T-helper 1 cell treated with Interleukin-12 subunit alpha and Interleukin-12 subunit beta and Interleukin-4 antibody, amounts not matched to agents 30 μg/mL and 1 μg/mL, for 36 hours (primary cell): ENCODE data around the gene CSNK1A1.

Experiments used
- H3K27ac Mint-ChIP-seq: one replicate; pipeline ENCODE4 v1.8.0; 2021; ENCODE audit warnings: mild to moderate bottlenecking, mixed read lengths
- H3K27me3 Mint-ChIP-seq: one replicate; pipeline ENCODE4 v1.8.0; 2021; ENCODE audit warnings: low read depth, mixed read lengths
- H3K36me3 Mint-ChIP-seq: one replicate; pipeline ENCODE4 v1.8.0; 2021; ENCODE audit warnings: low read depth, mixed read lengths
- H3K4me1 Mint-ChIP-seq: one replicate; pipeline ENCODE4 v1.8.0; 2021; ENCODE audit warnings: low read depth, mixed read lengths
- H3K4me3 Mint-ChIP-seq: one replicate; pipeline ENCODE4 v1.8.0; 2021; ENCODE audit warnings: mild to moderate bottlenecking, moderate library complexity, mixed read lengths
- H3K9me3 Mint-ChIP-seq: one replicate; pipeline ENCODE4 v1.8.0; 2021; ENCODE audit warnings: mixed read lengths

Gene CSNK1A1

DNA sequence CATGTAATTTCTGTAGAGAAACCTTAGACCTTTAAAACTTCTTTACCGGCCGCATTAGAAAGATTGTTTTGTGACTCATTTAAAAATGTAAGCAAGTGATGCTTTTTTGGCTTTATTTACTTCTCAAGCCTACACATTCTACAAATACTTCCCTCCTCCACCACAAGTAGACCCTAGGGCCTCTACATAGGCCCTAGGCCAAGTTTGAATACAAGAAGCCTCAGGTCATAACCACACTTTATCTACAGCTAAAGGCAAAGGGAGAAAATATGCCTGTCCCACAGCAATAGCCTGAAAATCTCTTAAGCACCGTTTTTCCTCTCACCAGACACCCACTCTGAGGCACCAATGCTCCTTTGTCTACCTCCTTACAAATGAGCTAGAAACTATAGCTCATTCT, 53.9 kb downstream of the CSNK1A1 start:
- Mint-ChIP-seq H3K27ac (no peak overlapping the region), H3K9me3 (no peaks in the 10 kb centered on the region), H3K36me3 (peaks cover 44% of the 10 kb centered on the region), H3K27me3 (no peaks in the 10 kb centered on the region), H3K4me3 (no peak overlapping the region), H3K4me1 (peaks cover 4% of the 10 kb centered on the region)

DNA sequence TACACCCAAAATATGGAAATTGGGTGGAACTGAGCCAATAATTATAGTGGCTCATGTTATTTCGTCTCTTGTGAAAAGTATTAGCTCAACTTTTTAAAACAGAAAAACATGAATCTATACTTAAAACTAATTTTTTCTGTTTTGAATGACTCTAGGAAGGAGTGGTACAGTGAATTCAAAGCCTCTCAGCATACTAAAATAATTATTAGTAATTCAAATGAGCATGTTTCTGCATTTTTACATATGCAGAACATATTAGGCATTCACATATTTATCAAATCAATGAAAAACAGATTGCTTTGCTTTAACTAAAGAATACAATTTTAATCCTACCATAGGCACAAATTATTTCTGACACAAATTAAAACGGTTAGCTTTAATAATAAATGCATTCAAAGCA, 54.3 kb downstream of the CSNK1A1 start:
- Mint-ChIP-seq H3K27ac (no peak overlapping the region), H3K4me1 (peaks cover 4% of the 10 kb centered on the region), H3K27me3 (no peaks in the 10 kb centered on the region), H3K4me3 (no peak overlapping the region), H3K36me3 (peaks cover 44% of the 10 kb centered on the region), H3K9me3 (no peaks in the 10 kb centered on the region)

- Mint-ChIP-seq H3K9me3 (no peaks in the 10 kb centered on the region), H3K27me3 (no peaks in the 10 kb centered on the region), H3K27ac (no peak overlapping the region), H3K4me1 (peaks cover 4% of the 10 kb centered on the region), H3K36me3 (peaks cover 41% of the 10 kb centered on the region), H3K4me3 (no peak overlapping the region)
Measured at GRCh38 chr5:149496166-149496565, 55.1 kb downstream of the CSNK1A1 start.

DNA sequence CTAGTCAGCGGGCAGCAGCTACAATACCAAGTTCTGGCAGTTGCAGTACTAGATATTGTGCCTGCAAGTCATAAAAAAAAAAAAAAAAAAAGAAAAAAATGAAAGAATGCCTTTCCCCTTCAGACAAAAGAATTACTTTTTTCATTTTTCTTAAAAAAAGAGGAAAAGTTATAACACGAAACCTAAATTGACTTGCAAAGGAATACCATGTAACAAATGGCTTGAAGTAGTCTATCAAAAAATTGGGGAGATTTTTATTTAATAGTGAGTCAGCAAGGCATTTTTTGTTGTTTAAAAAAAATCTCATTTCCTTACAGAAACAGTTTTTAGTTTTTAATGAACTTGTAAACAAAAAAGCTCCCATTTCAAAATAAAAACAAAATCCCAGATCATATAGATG, 55.6 kb downstream of the CSNK1A1 start:
- Mint-ChIP-seq H3K4me3 (no peak overlapping the region), H3K4me1 (peaks cover 4% of the 10 kb centered on the region), H3K27ac (no peak overlapping the region), H3K36me3 (peaks cover 36% of the 10 kb centered on the region), H3K9me3 (no peaks in the 10 kb centered on the region), H3K27me3 (no peaks in the 10 kb centered on the region)

DNA sequence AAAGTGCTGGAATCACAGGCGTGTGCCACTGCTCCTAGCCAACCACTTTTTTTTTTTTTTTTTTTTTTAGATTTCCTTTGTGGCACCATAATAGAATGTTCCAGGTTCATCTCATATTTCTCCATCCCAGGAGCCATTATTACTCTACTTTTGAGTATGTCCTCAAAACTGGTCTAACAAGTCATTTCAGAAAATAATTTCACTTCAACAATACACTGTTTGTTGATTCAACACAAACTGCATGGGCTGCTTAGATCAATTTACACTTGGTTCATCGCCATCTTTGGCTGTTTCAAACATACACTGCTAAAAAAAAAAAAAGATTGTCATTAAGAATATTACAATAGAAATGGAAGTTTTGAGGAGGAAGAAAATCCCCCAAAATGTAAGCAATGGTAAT, 57.9 kb downstream of the CSNK1A1 start:
- H3K4me1 Mint-ChIP-seq, result peaks cover 4% of the 10 kb centered on the region
- H3K9me3 Mint-ChIP-seq, result no peaks in the 10 kb centered on the region
- H3K27ac Mint-ChIP-seq, result no peak overlapping the region
- peaks cover 30% of the 10 kb centered on the region for H3K36me3 Mint-ChIP-seq
- H3K27me3 Mint-ChIP-seq, result no peaks in the 10 kb centered on the region
- H3K4me3 Mint-ChIP-seq, result no peak overlapping the region

DNA sequence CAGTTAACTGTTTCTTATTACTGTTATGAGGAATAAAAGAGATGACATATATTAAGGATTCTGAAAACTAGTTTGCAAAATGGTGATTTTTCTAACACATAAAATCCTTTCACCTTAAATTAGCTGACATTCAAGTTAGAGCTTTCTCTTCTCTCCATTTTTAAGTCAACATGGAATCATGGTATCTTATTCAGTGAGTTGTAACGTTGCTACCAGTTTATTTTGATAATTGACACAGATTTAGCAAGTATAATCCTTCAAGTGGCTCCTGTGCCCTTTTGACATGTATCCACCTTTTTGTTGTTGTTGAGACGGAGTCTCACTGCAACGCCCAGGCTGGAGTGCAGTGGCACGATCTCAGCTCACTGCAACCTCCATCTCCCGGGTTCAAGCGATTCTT, 58.5 kb downstream of the CSNK1A1 start:
- Mint-ChIP-seq H3K9me3 (no peaks in the 10 kb centered on the region), H3K27ac (no peak overlapping the region), H3K4me3 (no peak overlapping the region), H3K36me3 (peaks cover 30% of the 10 kb centered on the region), H3K27me3 (no peaks in the 10 kb centered on the region), H3K4me1 (peaks cover 4% of the 10 kb centered on the region)

DNA sequence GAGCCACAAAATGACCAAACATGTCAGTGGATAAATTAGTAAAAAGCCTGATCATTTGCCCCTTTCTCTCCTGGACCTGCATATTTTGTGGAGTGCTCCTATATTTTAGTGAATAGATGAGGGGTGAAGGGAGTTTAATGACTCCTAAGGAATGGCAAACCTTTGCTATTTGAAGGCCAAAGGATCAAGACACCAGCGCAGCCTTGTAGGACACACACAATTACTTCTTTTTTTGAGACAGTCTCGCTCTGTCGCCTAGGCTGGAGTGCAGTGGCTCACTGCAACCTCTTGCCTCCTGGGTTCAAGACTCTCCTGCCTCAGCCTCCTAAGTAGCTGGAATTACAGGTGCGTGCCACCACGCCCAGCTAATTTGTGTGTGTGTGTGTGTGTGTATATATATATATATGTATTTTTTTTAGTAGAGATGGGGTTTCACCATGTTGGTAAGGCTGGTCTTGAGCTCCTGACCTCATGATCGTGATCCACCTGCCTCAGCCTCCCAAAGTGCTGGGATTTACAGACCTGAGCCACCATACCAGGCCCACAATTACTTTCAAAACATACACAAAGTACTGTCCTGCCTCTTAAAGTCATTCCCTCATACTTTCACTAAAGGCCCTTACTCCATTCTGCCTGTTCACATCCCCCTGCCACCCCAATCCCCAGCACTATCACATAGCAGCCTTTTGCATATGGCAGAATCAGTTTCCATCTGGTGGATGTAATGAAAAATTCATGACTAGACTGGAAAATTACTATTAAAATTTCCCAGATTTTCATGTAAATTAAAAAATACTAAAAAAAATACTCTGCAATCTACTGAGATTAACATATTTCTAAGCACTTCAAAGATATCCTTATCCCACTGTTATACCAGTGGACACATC, 60.4 kb downstream of the CSNK1A1 start:
- H3K36me3 Mint-ChIP-seq, result peaks cover 19% of the 10 kb centered on the region
- no peaks in the 10 kb centered on the region for H3K27me3 Mint-ChIP-seq
- no peak overlapping the region for H3K4me3 Mint-ChIP-seq
- H3K27ac Mint-ChIP-seq, result no peak overlapping the region
- H3K9me3 Mint-ChIP-seq, result no peaks in the 10 kb centered on the region
- H3K4me1 Mint-ChIP-seq, result no peaks in the 10 kb centered on the region

DNA sequence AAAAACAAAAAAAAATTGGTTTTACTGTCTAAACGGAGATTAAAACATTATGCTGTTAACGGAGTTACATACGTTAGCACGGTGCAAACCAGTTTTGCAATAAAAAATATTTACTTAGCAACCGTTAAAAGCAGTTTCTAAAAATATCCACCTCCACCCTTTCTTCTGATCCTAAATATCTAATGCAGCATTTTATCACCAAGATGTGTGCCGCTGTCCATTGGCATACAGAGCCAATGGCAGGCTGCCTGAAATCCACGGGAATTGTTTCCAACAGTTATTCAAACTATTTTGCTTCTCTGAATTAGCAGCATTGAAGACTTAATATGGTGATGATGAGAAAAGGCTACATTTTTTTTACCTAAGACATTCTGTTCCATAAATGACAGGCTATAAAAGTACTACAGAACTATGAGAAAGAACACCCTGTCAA, 61.6 kb downstream of the CSNK1A1 start:
- no peaks in the 10 kb centered on the region for H3K4me1 Mint-ChIP-seq
- no peaks in the 10 kb centered on the region for H3K9me3 Mint-ChIP-seq
- no peak overlapping the region for H3K4me3 Mint-ChIP-seq
- H3K27ac Mint-ChIP-seq, result no peak overlapping the region
- H3K27me3 Mint-ChIP-seq, result no peaks in the 10 kb centered on the region
- peaks cover 13% of the 10 kb centered on the region for H3K36me3 Mint-ChIP-seq

DNA sequence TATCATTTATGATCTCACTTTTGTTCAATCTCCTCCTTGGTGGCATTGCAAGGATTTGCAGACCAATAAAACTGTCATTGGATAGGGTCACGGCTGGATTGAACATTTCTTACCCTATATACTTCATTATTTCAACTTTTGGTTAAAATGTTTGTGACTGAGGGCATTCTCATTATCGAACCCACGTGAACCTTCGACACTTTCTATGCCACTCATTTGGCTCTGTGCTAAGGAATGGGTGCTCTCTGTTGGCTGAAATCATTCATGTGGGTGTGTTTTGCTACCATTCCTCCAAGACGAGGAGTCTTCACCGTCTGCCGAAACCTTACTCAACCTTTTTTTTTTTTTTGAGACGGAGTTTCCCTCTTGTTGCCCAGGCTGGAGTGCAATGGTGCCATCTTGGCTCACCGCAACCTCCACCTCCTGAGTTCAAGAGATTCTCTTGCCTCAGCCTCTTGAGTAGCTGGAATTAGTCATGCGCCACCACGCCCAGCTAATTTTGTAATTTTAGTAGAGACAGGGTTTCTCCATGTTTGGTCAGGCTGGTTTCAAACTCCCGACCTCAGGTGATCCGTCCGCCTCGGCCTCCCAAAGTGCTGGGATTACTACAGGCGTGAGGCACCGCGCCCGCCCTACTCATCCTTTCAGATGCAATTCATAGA, 62.5 kb downstream of the CSNK1A1 start:
- Mint-ChIP-seq H3K27me3 (no peaks in the 10 kb centered on the region), H3K4me3 (no peak overlapping the region), H3K36me3 (peaks cover 7% of the 10 kb centered on the region), H3K27ac (no peak overlapping the region), H3K9me3 (no peaks in the 10 kb centered on the region), H3K4me1 (no peaks in the 10 kb centered on the region)

GRCh38 chr5:149487672-149488071, 63.6 kb downstream of the CSNK1A1 start:
- no peaks in the 10 kb centered on the region for H3K9me3 Mint-ChIP-seq
- no peak overlapping the region for H3K4me3 Mint-ChIP-seq
- H3K27ac Mint-ChIP-seq, result no peak overlapping the region
- no peaks in the 10 kb centered on the region for H3K36me3 Mint-ChIP-seq
- no peaks in the 10 kb centered on the region for H3K27me3 Mint-ChIP-seq
- H3K4me1 Mint-ChIP-seq, result no peaks in the 10 kb centered on the region

GRCh38 chr5:149486726-149487635, 64.3 kb downstream of the CSNK1A1 start:
- Mint-ChIP-seq H3K36me3 (no peaks in the 10 kb centered on the region), H3K27ac (no peak overlapping the region), H3K4me1 (no peaks in the 10 kb centered on the region), H3K4me3 (no peak overlapping the region), H3K9me3 (no peaks in the 10 kb centered on the region), H3K27me3 (peaks cover 2% of the 10 kb centered on the region)

DNA sequence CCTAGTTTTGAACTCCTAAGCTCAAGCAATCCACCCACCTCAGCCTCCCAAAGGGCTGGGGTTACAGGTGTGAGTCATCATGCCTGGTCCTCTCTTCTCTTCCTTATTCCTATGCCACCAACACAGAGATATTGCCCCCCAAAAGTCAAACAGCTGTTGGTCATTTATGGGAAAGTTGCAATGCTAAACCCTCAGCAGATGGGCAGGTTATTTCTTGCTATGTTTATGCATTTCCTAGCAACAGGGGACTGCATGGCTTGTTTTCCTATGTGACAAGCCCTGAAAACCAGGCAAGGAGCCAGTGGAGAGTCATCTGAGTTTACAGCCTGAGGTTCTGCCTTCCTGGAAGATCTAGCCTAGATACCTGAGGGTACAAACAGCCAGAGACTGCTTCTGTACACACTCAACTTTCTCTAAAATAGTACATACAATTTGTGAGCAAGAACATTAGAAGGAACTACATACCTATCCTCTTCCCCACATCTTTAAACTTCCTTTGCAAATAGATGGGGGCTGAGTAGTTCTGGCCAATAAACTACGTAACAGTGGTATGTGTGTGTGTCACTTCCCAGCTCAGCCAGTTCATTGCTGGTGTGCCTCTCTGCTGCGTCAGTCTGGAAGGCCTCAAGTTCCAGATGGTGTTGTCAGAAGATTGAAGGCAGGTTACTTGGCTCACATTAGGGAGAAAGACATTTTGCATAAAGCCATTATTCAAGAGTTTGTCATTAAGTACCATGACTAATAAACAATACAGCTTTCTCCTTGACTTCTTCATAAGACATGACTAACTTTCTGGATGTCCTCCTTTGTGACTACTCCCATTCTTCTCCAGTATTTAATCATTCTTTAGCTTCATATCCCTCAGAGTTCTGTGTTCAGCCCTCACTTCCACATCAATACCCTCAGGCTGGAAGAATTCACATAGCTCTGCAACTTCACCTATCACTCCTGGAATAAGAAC, 65.3 kb downstream of the CSNK1A1 start:
- H3K36me3 Mint-ChIP-seq, result no peaks in the 10 kb centered on the region
- no peak overlapping the region for H3K27ac Mint-ChIP-seq

GRCh38 chr5:149481485-149481884, 69.8 kb downstream of the CSNK1A1 start:
- Mint-ChIP-seq H3K27me3 (peaks cover 6% of the 10 kb centered on the region), H3K4me1 (no peaks in the 10 kb centered on the region), H3K9me3 (no peaks in the 10 kb centered on the region), H3K27ac (no peak overlapping the region), H3K4me3 (no peak overlapping the region), H3K36me3 (no peaks in the 10 kb centered on the region)

More for the DNA sequence above, 65.3 kb downstream of the CSNK1A1 start:
- Mint-ChIP-seq H3K4me1 (no peaks in the 10 kb centered on the region), H3K27me3 (peaks cover 6% of the 10 kb centered on the region), H3K4me3 (no peak overlapping the region), H3K9me3 (no peaks in the 10 kb centered on the region)
